ENCODE data around the gene ELF2. TPM values are rescaled to one million over a fixed set of nuclear protein-coding genes. Genes with fewer than 3 reads are reported as not detected.

The ELF2 gene
- total RNA-seq, 1 experiment from 2014 or later, result 44.6 TPM

DNA sequence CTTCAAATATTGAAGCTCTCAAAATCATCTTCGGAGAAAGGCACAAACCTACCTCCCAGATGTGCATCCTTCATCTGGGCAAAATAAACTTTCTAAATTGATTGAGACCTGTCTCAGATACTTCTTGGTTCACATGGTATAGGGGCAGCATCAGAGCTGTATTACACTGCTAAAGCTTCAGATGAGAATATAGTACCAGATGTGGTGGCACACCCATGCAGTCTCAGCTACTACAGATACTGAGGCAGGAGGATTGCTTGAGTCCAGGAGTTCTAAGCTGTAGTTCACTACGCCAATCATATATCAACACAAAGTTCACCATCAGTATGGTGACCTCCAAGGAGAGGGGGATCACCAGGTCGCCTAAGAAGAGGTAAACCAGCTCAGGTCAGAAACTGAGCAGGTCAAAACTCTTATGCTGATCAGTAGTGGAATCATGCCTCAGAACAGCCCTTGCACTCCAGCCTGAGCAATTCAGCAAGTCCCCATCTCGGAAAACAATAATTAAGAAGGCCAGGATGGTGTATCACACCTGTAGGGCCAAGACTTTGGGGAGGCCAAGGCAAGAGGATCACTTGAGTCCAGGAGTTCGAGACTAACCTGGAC is 22.0 kb downstream of the ELF2 start:
- DNase-seq (ENCODE audit: low spot score), result no peak
- ChIA-PET POLR2A (interaction anchor here (2.3 to 3.2 kb wide), 2 partner anchors 22 to 146 kb away, joined by 10 to 37 read pairs; partner anchors contain the start of genes ELF2 and NAA15), CTCF (interaction anchor here (0.7 to 2.6 kb wide), 8 partner anchors 11 to 141 kb away, joined by 3 to 17 read pairs (median 6); partner anchors contain the start of gene ELF2)
- H3K36me3 Mint-ChIP-seq, result no peaks in the 10 kb centered on the region
- no peaks in the 10 kb centered on the region for H3K9me3 Mint-ChIP-seq
- H3K27me3 Mint-ChIP-seq (ENCODE audit: low read depth), result no peaks in the 10 kb centered on the region
- H3K27ac Mint-ChIP-seq, result peak overlapping the region; percentile 97
- TF ChIP-seq FOXP1 (CRISPR knock-in tag; IDR thresholded peaks at IDR 0.05; ENCODE audit: borderline replicate concordance) (no peak), OVOL2 (CRISPR knock-in tag; IDR thresholded peaks at IDR 0.05; ENCODE audit: borderline replicate concordance) (no peak), FOXK1 (CRISPR knock-in tag; IDR thresholded peaks at IDR 0.05) (no peak), RELA (CRISPR knock-in tag; IDR thresholded peaks at IDR 0.05; ENCODE audit: borderline replicate concordance) (no peak)
- TF ChIP-seq, protein P1, sequence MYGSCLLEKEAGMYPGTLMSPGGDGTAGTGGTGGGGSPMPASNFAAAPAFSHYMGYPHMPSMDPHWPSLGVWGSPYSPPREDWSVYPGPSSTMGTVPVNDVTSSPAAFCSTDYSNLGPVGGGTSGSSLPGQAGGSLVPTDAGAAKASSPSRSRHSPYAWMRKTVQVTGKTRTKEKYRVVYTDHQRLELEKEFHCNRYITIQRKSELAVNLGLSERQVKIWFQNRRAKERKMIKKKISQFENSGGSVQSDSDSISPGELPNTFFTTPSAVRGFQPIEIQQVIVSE (CRISPR knock-in tag; IDR thresholded peaks at IDR 0.05; ENCODE audit: borderline replicate concordance), result no peak
- TF ChIP-seq, protein P2, sequence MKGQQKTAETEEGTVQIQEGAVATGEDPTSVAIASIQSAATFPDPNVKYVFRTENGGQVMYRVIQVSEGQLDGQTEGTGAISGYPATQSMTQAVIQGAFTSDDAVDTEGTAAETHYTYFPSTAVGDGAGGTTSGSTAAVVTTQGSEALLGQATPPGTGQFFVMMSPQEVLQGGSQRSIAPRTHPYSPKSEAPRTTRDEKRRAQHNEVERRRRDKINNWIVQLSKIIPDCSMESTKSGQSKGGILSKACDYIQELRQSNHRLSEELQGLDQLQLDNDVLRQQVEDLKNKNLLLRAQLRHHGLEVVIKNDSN (CRISPR knock-in tag; IDR thresholded peaks at IDR 0.05), result 0 out of 2 replicates have a peak, but pooled peaks have one; percentile 2
- TF ChIP-seq, protein P3, sequence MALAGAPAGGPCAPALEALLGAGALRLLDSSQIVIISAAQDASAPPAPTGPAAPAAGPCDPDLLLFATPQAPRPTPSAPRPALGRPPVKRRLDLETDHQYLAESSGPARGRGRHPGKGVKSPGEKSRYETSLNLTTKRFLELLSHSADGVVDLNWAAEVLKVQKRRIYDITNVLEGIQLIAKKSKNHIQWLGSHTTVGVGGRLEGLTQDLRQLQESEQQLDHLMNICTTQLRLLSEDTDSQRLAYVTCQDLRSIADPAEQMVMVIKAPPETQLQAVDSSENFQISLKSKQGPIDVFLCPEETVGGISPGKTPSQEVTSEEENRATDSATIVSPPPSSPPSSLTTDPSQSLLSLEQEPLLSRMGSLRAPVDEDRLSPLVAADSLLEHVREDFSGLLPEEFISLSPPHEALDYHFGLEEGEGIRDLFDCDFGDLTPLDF (CRISPR knock-in tag; IDR thresholded peaks at IDR 0.05), result no peak
- ATAC-seq, result peak; percentile 21
- peaks cover 79% of the 10 kb centered on the region for H3K4me1 Mint-ChIP-seq
- H3K4me3 Mint-ChIP-seq, result peak overlapping the region; percentile 37

DNA sequence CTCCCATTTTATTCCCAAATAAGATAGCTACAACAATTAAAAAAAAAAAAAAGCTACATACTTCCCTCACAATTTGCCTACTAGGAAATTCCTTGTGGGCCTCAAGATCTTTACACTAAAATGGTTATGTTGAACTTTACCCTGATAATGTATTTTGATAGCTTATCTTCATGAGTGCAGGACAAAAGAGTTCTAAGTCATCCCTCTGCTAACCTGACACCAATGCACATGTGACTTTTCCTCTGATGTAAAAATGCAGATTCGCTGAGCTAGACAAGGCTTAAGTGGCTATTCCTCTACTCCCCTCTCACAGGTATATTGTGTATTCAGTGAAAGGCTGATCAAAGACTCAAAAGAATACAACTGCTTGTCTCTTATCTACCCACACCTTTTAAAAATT is 22.5 kb downstream of the ELF2 start:
- Mint-ChIP-seq H3K4me3 (peak overlapping the region; percentile 37), H3K27ac (peak overlapping the region; percentile 97), H3K4me1 (peaks cover 73% of the 10 kb centered on the region), H3K27me3 (ENCODE audit: low read depth) (no peaks in the 10 kb centered on the region), H3K9me3 (no peaks in the 10 kb centered on the region), H3K36me3 (no peaks in the 10 kb centered on the region)
- peak; percentile 67 for ATAC-seq
- DNase-seq (ENCODE audit: low spot score), result no peak
- TF ChIP-seq, protein P4, sequence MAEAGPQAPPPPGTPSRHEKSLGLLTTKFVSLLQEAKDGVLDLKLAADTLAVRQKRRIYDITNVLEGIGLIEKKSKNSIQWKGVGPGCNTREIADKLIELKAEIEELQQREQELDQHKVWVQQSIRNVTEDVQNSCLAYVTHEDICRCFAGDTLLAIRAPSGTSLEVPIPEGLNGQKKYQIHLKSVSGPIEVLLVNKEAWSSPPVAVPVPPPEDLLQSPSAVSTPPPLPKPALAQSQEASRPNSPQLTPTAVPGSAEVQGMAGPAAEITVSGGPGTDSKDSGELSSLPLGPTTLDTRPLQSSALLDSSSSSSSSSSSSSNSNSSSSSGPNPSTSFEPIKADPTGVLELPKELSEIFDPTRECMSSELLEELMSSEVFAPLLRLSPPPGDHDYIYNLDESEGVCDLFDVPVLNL (CRISPR knock-in tag; IDR thresholded peaks at IDR 0.05; ENCODE audit: borderline replicate concordance, low read depth), result no peak
- TF ChIP-seq ATF1 (CRISPR knock-in tag; IDR thresholded peaks at IDR 0.05), result no peak
- no peak for TF ChIP-seq CBFB (CRISPR knock-in tag; IDR thresholded peaks at IDR 0.05; ENCODE audit: low read depth)
- TF ChIP-seq, protein P2 (CRISPR knock-in tag; IDR thresholded peaks at IDR 0.05), result peak; percentile 74
- no peak for TF ChIP-seq SMAD4 (CRISPR knock-in tag; IDR thresholded peaks at IDR 0.05)
- TF ChIP-seq, protein P5, sequence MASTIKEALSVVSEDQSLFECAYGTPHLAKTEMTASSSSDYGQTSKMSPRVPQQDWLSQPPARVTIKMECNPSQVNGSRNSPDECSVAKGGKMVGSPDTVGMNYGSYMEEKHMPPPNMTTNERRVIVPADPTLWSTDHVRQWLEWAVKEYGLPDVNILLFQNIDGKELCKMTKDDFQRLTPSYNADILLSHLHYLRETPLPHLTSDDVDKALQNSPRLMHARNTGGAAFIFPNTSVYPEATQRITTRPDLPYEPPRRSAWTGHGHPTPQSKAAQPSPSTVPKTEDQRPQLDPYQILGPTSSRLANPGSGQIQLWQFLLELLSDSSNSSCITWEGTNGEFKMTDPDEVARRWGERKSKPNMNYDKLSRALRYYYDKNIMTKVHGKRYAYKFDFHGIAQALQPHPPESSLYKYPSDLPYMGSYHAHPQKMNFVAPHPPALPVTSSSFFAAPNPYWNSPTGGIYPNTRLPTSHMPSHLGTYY (CRISPR knock-in tag; IDR thresholded peaks at IDR 0.05), result no peak
- TF ChIP-seq NFYB (CRISPR knock-in tag; conservative IDR thresholded peaks at IDR 0.05; ENCODE audit: low read depth), result no peak
- TF ChIP-seq ZNF263 (CRISPR knock-in tag; IDR thresholded peaks at IDR 0.05; ENCODE audit: low read depth), result no peak
- TF ChIP-seq, protein P6, sequence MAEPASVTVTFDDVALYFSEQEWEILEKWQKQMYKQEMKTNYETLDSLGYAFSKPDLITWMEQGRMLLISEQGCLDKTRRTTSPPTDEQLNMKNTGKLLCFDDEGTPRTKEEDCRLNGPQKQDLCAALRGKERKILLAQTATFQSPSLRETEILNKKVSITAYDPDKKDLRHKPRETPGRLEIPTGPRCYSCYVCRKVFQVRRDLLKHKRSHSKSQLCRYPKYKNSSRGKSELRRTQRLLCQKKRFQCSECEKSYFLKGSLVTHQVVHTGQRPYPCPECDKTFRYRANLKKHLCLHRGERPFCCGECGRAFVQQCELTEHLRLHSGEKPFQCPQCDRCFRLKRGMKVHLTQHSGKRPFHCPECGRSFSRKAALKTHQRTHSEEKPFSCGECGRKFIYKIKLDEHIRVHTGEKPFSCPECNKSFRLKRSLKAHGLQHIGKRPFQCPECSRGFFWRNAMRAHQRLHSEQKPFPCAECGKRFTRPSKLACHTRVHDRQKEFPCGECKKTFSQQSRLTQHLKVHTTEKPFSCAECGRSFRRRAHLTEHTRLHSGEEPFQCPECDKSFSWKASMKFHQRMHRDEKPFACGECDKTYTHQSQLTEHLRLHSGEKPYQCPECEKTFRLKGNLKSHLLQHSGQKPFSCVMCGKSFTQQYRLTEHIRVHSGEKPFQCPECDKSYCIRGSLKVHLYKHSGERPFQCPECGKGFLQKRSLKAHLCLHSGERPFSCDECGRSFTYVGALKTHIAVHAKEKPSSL (CRISPR knock-in tag; conservative IDR thresholded peaks at IDR 0.05), result no peak
- no peak for TF ChIP-seq FOXK1 (CRISPR knock-in tag; IDR thresholded peaks at IDR 0.05)
- TF ChIP-seq, protein P7, sequence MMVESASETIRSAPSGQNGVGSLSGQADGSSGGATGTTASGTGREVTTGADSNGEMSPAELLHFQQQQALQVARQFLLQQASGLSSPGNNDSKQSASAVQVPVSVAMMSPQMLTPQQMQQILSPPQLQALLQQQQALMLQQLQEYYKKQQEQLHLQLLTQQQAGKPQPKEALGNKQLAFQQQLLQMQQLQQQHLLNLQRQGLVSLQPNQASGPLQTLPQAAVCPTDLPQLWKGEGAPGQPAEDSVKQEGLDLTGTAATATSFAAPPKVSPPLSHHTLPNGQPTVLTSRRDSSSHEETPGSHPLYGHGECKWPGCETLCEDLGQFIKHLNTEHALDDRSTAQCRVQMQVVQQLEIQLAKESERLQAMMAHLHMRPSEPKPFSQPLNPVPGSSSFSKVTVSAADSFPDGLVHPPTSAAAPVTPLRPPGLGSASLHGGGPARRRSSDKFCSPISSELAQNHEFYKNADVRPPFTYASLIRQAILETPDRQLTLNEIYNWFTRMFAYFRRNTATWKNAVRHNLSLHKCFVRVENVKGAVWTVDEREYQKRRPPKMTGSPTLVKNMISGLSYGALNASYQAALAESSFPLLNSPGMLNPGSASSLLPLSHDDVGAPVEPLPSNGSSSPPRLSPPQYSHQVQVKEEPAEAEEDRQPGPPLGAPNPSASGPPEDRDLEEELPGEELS (CRISPR knock-in tag; IDR thresholded peaks at IDR 0.05), result no peak
- TF ChIP-seq SP1 (CRISPR knock-in tag; conservative IDR thresholded peaks at IDR 0.05), result no peak
- TF ChIP-seq, protein P8, sequence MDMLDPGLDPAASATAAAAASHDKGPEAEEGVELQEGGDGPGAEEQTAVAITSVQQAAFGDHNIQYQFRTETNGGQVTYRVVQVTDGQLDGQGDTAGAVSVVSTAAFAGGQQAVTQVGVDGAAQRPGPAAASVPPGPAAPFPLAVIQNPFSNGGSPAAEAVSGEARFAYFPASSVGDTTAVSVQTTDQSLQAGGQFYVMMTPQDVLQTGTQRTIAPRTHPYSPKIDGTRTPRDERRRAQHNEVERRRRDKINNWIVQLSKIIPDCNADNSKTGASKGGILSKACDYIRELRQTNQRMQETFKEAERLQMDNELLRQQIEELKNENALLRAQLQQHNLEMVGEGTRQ (CRISPR knock-in tag; IDR thresholded peaks at IDR 0.05), result peak; percentile 71
- no peak for TF ChIP-seq TCF7 (CRISPR knock-in tag; IDR thresholded peaks at IDR 0.05; ENCODE audit: low read depth)
- CTCF ChIA-PET, result interaction anchor here (1.2 to 2.6 kb wide), 7 partner anchors 10 to 141 kb away, joined by 3 to 17 read pairs (median 6); no protein-coding TSS in a partner anchor
- POLR2A ChIA-PET, result interaction anchor here (2.3 to 3.2 kb wide), 2 partner anchors 23 to 147 kb away, joined by 10 to 37 read pairs; partner anchors contain the start of genes ELF2 and NAA15

Data from WTC11 (cell line).